NCI-H226 (cell line): Measurements from ENCODE around the gene DSTYK.
A peak's percentile ranks its signal among the peaks of the same experiment; 100 is the strongest.
"Not testable (repeated sequence)": the region's sequence is repeated elsewhere in the genome, so short reads cannot be mapped to it uniquely, and the experiment has no call there.

Experiments used
- DNase-seq: peaks from one replicate; pipeline ENCODE4 v3.0.0-alpha.2; 2015

The DSTYK gene

GRCh38 chr1:205211839-205212536 is 486 bp upstream of the DSTYK start:
- no peak for DNase-seq

GRCh38 chr1:205210756-205211168 is 740 bp downstream of the DSTYK start:
- DNase-seq, result no peak

DNA sequence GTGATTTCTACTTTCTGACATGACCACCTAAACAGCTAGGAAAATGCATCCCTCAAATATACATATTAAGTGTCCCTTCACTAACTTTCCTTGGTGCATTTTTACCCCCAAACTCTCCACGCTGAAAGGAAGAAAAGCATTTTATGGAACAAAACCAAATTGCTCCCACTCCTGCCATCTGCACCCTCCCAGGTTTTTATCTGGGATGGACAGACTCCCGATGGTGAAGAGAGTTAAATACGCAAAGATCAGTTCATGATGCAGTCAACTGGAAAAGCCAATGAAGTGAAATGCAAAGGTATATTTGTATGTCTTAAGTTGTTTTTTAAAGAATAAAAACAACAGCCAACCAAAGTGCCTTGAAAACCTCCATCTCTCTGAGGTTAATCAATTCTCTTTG is 2.7 kb downstream of the DSTYK start:
- DNase-seq, result no peak

DNA sequence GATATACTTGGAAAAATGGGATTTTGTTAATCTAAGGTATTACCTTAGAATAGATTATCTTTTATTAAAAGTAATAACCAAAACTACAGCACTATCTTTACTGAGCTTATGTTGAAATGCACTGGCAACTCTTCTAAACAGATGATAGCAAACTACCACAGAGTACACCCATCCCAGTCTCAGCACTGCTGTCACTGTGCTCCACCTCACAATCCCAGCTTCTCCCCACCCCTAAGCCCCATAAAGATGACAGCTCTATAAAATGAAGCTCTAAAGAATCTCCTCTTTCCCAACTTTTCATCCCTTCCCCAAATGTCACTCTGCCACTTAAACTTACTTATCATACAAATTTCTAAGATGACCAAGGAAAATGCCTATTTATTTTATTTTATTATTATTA is 6.4 kb downstream of the DSTYK start:
- DNase-seq, result no peak

DNA sequence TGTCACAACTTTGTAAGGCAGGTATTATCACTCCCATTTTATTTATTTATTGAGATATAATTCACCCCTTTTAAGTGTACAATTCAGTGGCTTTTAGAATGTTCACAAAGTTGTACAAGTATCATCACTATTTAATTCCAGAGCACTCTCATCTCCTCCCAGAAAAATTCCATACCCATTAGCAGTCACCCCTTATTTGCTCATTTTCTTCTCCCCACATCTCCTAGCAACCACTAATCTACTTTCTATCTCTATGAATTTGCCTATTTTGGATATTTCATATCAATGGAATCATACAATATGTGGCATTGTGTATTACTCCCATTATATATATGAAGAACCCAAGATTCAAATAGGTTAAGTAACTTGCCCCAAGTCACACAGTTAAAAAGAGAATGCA is 7.0 kb downstream of the DSTYK start:
- DNase-seq, result peak; percentile 26

DNA sequence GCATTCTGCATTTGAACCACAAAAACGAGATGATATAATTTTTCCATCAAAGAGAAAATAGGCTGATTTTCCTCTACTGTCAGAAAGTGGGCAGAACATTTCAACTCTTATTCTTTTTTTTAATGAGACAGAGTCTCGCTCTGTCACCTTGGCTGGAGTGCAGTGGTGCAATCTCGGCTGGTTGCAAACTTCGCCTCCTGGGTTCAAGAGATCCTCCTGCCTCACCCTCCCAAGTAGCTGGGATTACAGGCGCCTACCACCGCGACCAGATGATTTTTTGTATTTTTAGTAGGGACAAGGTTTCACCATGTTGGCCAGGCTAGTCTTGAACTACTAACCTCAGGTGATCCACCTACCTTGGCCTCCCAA is 11.6 kb downstream of the DSTYK start:
- no peak for DNase-seq

GRCh38 chr1:205199090-205199930 is 12.2 kb downstream of the DSTYK start:
- DNase-seq, result no peak

GRCh38 chr1:205192287-205192686 is 19.2 kb downstream of the DSTYK start:
- DNase-seq, result no peak

DNA sequence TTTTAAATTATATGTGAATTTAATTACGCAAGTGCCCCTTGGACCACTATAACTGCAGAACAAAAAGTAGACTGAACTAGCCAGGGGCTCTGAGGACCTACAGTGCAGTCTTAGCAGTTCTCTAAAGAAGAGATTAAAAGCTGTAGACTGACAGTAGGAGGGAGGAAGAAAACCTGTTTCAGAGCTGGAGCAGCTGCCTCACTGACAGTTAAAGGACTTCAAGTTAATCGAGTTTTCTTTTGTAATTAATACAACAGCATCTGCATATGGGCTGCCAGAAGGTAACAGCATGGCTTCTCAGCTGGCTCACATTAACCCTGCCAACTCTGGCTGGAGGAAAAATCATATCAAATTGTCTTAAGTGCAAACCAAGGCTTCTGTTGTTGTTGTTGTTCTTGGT is 19.9 kb downstream of the DSTYK start:
- no peak for DNase-seq

DNA sequence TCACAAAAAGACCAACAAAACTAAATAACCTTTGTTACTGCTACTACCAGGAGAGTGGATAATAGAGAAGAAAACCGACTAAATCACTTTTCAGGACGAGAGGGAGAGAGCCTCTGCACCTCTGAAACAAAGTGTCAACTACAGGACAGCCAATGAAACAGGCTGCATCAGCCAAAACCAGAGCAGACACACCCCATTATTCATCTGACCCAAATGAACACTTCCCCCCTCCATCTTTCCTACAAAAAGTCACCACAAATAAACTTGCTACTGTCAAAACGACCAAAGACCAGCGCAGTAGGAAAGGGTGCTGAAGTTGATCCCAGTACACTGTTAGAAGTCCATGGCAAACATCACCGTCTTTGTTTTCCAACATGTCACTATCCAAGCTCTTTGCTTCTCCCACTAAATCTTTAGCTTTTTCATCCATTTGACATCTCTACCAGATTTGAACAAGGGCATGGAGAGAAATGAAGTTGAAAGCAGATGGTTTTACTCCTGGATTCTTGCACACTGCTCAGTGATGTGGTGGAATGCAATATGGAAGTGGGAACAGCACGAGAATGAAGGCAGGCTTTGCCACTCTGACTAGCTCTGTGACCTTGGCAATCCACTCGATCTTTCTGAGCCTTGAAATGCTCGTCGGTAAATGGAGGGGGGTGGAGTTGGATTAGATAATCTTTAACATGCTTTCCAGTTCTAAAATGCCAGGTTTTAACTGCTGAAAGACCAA is 20.5 kb downstream of the DSTYK start:
- DNase-seq, result no peak

DNA sequence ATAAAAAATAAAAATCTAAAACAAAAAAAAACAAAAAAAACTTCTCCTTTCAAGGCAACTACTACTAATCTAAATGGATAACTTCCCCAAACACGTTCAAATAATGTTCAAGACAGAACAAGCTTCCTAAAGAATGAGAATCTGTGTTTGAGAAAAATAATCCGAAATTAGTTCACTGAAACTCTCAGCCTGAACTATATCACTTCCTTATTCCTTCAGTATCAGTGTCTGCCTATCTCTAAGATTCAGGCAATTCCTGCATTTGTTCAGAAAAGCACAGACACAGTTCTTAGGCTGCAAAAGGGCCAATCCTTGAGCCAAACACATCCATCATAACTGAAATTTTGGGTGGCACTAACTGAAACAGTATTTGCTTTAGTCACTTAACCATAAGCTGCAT is 22.4 kb downstream of the DSTYK start:
- DNase-seq, result no peak

DNA sequence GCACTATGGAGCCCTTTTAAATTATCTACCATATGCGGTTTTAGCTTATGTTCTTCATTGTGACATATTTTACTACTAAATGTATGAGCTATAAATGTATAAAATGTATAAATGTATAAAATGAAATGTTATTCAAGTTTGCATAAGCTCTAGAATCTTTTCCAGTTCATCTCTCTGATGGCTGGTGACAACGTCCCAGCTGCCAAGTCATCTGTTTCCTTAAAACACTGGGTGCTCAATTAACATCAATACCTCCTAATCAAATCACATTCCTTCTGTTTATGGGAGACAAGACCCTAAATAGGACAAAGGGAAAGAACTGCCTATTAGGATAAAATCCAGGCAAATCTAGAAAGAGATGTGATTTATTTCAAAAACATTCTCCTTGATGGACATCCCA is 22.9 kb downstream of the DSTYK start:
- no peak for DNase-seq

DNA sequence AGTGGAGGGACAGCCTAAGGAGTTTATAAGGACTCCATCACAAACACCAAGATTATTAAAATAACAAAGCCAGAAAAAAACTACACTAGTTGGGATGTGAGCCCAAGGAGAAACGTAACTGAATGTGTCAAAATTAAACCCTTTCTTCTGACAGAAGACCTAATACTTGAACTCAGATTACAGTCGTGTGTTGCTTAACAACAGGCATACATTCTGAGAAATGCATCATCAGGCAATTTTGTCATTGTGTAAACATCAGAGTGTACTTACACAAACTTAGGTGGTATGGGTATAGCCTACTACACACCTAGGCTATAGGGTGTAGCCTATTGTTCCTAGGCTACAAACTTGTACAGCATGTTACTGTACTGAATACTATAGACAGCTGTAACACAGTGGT is 23.4 kb downstream of the DSTYK start:
- no peak for DNase-seq

- DNase-seq, result no peak
Measured at GRCh38 chr1:205187420-205187819, 24.1 kb downstream of the DSTYK start.

DNA sequence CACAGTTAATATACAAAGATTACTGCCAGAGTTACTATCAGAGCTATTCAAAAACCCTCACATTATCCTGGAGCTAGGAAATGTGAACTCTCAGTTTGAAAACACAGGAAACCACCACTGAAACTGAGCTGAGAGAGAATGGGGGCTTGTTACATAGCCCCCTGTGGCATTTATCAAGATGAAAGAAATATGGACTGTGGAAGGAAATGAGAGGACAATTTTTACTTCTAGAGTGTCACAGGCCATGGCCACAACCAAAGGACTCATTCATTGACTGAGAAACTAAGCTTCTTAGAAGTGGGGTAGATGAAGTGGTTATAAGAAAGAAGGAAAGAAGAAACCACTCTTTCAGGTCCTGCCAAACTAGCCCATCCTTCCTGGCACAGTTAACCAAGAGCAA is 25.3 kb downstream of the DSTYK start:
- DNase-seq, result no peak

- no peak for DNase-seq
Measured at GRCh38 chr1:205183676-205184335, 27.7 kb downstream of the DSTYK start.

DNA sequence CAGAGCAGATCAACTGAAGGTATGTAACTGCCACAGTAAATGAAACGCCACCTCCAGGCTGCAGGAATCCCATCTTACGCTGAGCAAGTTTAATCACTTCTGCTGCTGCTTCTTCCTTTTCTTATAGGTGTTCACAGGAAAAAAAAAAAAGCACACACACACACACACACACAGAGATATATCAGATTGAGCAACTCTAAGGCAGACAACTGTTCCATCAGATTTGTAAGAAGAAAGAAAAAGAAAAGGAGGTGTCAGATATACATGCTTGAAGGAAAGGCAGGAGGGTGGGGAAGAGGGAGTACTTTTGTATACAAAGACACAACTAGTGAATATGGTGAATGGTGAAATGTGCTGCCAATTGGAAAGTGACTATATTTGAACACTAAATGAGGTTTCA is 28.6 kb downstream of the DSTYK start:
- DNase-seq, result no peak

GRCh38 chr1:205180331-205180730 is 31.2 kb downstream of the DSTYK start:
- not testable (repeated sequence) for DNase-seq

GRCh38 chr1:205179842-205180241 is 31.7 kb downstream of the DSTYK start:
- DNase-seq, result no peak

DNA sequence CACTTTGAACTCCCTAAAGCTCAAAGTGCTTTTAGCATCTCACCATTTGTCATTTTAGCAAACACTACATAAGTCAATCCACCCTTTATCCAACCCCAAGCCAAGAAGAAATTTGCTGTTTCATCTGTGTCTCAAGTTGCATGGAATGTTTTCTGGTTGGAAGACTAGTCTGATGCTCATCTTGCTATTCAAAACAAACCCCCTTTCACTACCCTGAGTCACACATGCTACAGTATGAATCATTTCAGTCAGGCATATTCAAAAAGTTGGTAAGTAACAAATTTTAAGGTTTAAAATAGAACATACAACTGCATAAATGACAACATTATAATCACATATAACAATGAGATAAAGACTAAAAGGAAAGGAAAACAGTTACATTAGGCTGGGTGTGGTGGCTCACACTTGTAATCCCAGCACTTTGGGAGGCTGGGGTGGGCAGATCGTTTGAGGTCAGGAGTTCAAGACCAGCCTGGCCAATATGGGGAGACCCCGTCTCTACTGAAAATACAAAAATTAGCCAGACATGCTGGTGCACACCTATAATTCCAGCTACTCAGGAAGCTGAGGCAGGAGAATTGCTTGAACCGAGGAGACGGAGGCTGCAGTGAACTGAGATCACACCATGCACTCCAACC is 38.7 kb downstream of the DSTYK start:
- peak; percentile 97 for DNase-seq

GRCh38 chr1:205171369-205171768 is 40.1 kb downstream of the DSTYK start:
- DNase-seq, result no peak

GRCh38 chr1:205170532-205171269 is 40.8 kb downstream of the DSTYK start:
- no peak for DNase-seq
